Ectodermal cell (in vitro differentiated cells): ENCODE measurements around the gene CAST.

Experiments used
- H3K27ac ChIP-seq: 2 replicates; pipeline ENCODE4 v1.7.0; 2013; ENCODE audit warnings: mild to moderate bottlenecking, low read depth, low read length; ENCODE audit not compliant: insufficient read depth, poor library complexity, severe bottlenecking
- H3K27me3 ChIP-seq: 2 replicates; pipeline ENCODE4 v1.7.0; 2013; ENCODE audit warnings: mild to moderate bottlenecking, low read length; ENCODE audit not compliant: insufficient read depth, control insufficient read depth, poor library complexity, severe bottlenecking
- H3K36me3 ChIP-seq: one replicate; pipeline ENCODE4 v1.7.0; 2013; ENCODE audit warnings: low read length; ENCODE audit not compliant: control insufficient read depth, insufficient read depth
- H3K4me1 ChIP-seq: one replicate; pipeline ENCODE4 v1.7.0; 2013; ENCODE audit warnings: low read length; ENCODE audit not compliant: control insufficient read depth, insufficient read depth
- H3K4me3 ChIP-seq: 2 replicates; pipeline ENCODE4 v1.7.0; 2013; ENCODE audit warnings: low read depth, low read length, control low read depth; ENCODE audit not compliant: insufficient read depth
- H3K9me3 ChIP-seq: 2 replicates; pipeline ENCODE4 v1.7.0; 2013; ENCODE audit warnings: mild to moderate bottlenecking, low read length, moderate library complexity; ENCODE audit not compliant: control insufficient read depth
- WGBS, 2 experiments: methylation state at CpG; one replicate each; pipeline ENCODE4 v1.1.7; 2013; ENCODE audit warnings: missing lambda C conversion rate in 2 of 2; 5-methylcytosine and 5-hydroxymethylcytosine counted together

Gene CAST

DNA sequence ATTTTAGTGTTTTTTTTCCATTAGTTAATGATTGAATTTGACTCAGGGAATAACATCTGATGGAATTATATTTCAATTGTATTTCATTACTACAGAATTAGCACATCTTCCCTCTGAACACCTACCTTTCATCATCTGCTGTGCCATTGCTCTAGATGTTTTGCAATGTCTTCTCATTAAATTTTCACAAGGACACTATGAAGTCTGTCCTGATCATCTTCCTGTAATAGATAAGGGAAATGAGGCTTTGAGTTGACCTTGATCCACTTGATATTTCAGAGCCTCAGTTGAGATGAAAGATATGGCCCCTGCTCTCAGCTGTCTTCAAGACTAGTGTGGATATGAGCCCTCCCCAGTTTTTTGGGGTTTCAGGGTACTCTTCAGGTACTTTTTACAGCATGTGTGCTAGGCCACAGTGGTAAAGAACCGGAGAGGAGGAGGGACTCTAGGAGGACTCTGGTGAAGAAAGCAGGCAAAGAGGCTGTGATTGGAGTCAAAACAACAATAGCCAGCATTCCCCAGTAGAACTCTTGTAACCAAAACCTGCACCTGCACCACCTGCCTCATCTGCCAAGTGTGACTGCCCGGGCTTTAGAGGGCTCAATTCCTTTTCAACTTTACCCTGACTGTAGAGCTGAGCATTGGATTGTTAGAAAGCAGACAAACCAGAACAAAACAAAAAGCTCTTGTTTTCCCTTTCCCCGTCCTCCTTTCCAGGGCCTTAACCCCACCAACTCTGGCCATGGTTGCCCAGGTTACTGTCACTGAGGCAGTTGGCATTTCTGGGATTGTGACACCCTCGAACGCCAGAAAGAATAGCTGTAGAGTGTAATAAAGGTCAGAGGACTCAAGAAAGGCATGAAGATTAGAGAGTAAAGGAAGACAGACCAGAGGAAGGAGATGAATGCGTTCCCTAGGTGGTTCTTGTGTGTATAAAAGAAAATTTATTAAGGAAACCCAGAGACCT is 89.3 kb downstream of the CAST start:
- H3K9me3 ChIP-seq: no peaks in the 10 kb centered on the region
- WGBS, 2 experiments: 54 to 71% methylated on average over 6 of the region's 6 CpGs
- no peaks in the 10 kb centered on the region for H3K4me1 ChIP-seq
- no peak overlapping the region for H3K4me3 ChIP-seq
- peak overlapping the region; percentile 83 for H3K27ac ChIP-seq
- H3K36me3 ChIP-seq: no peaks in the 10 kb centered on the region
- H3K27me3 ChIP-seq: no peaks in the 10 kb centered on the region

DNA sequence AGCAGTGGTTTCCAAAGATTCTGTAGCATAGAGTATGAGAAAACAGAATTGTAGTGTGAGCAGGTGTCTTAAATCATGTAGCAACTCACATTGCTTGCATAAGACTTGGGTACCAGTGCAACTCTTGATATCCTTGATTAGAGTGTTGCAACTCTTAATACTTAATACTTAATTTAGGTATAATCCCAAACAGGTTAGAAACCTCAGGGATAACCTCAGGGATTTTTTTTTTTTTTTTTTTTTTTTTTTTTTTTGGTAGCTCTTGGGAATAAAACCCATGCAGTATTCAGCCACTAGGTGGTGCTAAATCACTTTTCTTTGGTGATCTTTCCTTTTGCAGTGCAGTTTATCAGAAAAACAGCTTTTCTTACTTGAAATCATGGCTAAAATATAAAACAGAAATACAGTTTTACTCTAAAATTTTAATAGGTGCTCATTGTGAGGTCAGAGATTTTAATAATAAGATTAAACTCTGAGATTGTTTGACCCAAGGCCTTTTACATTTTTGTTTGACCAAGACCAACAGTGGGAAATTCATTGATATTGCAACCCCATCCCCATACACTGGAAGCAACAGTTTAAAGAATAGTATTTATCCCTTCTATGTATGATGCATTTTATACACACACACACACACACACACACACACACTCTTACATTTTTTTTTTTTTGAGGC is 90.3 kb downstream of the CAST start:
- Histone ChIP-seq H3K27me3 (no peaks in the 10 kb centered on the region), H3K4me3 (no peak overlapping the region), H3K27ac (peak overlapping the region; percentile 83), H3K9me3 (no peaks in the 10 kb centered on the region), H3K4me1 (no peaks in the 10 kb centered on the region), H3K36me3 (no peaks in the 10 kb centered on the region)

DNA sequence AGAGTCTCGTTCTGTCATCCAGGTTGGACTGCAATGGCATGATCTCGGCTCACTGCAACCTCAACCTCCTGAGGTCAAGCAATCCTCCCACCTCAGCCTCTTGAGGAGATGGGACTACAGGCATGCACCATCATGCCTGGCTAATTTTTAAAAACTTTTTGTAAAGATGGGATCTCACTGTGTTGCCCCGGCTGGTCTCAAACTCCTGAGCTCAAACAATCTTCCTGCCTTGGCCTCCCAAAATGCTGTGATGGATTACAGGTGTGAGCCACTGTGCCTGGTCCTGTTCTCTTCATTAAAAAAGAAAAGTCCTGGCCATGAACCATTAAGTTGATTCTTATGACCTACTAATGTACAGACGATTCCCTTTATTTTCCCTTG is 90.8 kb downstream of the CAST start:
- H3K36me3 ChIP-seq: no peaks in the 10 kb centered on the region
- WGBS, 2 experiments: 92 to 95% methylated on average over 4 of the region's 4 CpGs
- no peaks in the 10 kb centered on the region for H3K4me1 ChIP-seq
- no peak overlapping the region for H3K4me3 ChIP-seq
- H3K9me3 ChIP-seq: no peaks in the 10 kb centered on the region
- H3K27ac ChIP-seq: no peak overlapping the region
- H3K27me3 ChIP-seq: no peaks in the 10 kb centered on the region

DNA sequence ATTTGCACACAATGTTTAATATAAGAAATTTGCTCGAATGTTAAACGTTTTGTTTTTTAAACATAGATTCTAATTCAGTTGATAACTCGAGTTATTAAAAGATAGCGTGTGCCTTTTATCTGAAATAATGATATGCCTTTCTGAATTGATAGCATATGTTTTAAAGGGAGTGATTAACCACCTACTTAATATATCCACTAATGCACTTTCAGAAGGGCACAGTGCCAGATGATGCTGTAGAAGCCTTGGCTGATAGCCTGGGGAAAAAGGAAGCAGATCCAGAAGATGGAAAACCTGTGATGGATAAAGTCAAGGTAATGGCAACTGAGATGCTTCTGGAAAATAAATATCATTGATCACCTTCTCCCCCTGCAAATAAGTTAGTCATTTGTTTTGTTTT is 91.7 kb downstream of the CAST start:
- 70 to 75% methylated on average over 4 of the region's 4 CpGs for WGBS, 2 experiments
- H3K27ac ChIP-seq: no peak overlapping the region
- no peaks in the 10 kb centered on the region for H3K9me3 ChIP-seq
- H3K27me3 ChIP-seq: no peaks in the 10 kb centered on the region
- no peaks in the 10 kb centered on the region for H3K36me3 ChIP-seq
- no peaks in the 10 kb centered on the region for H3K4me1 ChIP-seq
- H3K4me3 ChIP-seq: no peak overlapping the region

DNA sequence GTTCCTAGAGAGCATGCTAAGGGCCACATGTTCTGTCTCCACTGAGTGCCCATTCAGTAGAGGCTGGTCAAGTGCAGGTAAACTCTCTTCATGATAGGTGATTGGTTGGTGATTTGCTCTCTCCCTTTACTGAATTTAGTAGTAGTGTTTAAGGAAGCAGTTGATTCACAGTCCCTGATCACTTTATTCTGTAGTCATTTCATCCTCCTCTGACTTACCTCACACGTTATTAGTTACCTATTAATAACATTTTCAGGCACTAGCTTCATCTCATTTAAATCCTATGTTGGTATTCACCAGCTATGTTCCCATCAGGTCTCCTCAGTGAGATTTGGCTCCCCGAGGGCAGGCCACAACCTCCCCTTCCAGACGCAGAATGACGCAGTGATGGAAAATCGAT is 93.7 kb downstream of the CAST start:
- H3K27ac ChIP-seq: no peak overlapping the region
- no peaks in the 10 kb centered on the region for H3K4me1 ChIP-seq
- H3K36me3 ChIP-seq: no peaks in the 10 kb centered on the region
- 73 to 76% methylated on average over 5 of the region's 5 CpGs for WGBS, 2 experiments
- no peaks in the 10 kb centered on the region for H3K9me3 ChIP-seq
- H3K4me3 ChIP-seq: no peak overlapping the region
- no peaks in the 10 kb centered on the region for H3K27me3 ChIP-seq

DNA sequence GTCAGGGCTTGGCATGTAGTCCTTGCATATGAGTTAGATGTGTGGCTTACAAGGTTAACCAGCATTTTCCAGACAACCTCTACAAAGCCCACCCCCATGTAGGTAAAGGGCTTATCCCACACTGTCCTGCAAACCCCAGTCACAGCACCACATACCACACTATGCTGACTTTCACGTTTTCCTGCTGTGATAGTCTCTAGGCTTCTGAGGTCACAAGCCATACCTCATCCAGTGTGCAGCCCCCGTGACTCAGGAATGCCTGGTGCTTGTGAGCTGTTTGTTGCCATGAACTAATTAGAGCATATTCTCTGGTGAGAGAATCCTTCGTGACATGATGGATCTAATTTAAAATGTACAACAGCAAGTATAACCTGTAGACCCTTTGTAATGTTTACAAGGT is 94.8 kb downstream of the CAST start:
- 80 to 88% methylated on average over 3 of the region's 3 CpGs for WGBS, 2 experiments
- Histone ChIP-seq H3K4me3 (no peak overlapping the region), H3K9me3 (no peaks in the 10 kb centered on the region), H3K27ac (no peak overlapping the region), H3K36me3 (no peaks in the 10 kb centered on the region), H3K27me3 (no peaks in the 10 kb centered on the region), H3K4me1 (no peaks in the 10 kb centered on the region)

DNA sequence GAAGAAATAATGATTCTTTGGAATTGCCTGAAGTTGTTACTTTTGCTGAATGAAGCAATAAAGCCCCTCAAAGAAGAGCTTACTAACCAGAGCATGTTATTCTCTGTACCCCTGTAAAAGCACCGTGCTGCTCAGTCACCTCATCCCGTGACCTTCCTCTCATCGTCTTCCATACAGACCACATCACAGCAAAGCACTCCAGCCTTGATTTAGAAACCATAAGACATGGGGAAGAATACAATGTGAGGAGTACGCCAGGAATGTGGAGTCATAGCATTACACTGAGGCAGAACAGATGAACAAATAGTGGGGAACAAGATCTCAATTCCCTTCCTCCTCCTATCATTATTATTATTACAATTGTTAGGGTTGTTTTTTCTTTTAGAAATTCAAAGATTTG is 96.4 kb downstream of the CAST start:
- Histone ChIP-seq H3K9me3 (no peaks in the 10 kb centered on the region), H3K27me3 (no peaks in the 10 kb centered on the region), H3K4me1 (no peaks in the 10 kb centered on the region), H3K36me3 (no peaks in the 10 kb centered on the region), H3K27ac (no peak overlapping the region), H3K4me3 (no peak overlapping the region)
- WGBS, 2 experiments: 93 to 96% methylated on average over 4 of the region's 4 CpGs

DNA sequence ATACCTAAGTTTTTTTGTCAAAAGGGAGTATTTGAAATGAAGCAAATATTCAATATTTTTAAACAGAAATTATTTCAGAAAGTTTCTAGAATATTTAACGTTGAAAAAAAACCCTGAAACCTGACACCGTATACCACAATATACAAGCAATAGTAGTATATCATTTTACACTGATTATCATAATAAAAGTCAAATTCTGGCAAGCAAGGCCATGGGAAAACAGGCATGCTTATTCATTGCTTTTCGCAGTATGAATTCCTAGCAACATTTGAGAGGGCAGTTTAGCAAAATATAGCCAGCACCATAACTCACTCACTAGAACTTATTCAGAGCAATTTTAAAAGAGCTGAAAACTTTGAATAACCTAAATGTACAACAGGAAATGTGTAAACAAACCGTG is 99.4 kb downstream of the CAST start:
- Histone ChIP-seq H3K27me3 (no peaks in the 10 kb centered on the region), H3K9me3 (no peaks in the 10 kb centered on the region), H3K27ac (no peak overlapping the region), H3K36me3 (no peaks in the 10 kb centered on the region), H3K4me1 (no peaks in the 10 kb centered on the region), H3K4me3 (no peak overlapping the region)
- WGBS, 2 experiments: 92 to 99% methylated on average over 3 of the region's 4 CpGs

DNA sequence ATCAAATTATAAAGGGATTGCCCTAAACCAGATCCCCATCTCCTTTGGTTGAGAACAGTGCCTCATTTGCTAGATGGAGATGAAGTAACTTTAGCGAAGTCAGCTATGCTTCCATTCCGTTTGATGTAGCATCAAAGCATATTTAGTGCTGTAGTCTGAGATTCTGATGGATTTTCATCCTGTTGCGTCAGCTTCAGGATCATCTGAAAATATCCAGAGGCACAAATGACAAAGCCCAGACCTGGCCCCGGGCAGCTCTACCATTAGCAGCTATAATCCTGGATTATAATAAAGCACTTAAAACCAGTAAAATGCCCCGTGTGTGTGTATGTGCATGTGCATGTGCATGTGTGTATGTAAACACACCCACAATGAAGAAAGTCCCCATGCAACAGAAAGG is 100.8 kb downstream of the CAST start:
- no peak overlapping the region for H3K27ac ChIP-seq
- H3K4me3 ChIP-seq: no peak overlapping the region
- 91 to 93% methylated on average over 4 to 5 of the region's 5 CpGs for WGBS, 2 experiments
- no peaks in the 10 kb centered on the region for H3K27me3 ChIP-seq
- no peaks in the 10 kb centered on the region for H3K4me1 ChIP-seq
- H3K9me3 ChIP-seq: no peaks in the 10 kb centered on the region
- H3K36me3 ChIP-seq: peaks cover 3% of the 10 kb centered on the region

DNA sequence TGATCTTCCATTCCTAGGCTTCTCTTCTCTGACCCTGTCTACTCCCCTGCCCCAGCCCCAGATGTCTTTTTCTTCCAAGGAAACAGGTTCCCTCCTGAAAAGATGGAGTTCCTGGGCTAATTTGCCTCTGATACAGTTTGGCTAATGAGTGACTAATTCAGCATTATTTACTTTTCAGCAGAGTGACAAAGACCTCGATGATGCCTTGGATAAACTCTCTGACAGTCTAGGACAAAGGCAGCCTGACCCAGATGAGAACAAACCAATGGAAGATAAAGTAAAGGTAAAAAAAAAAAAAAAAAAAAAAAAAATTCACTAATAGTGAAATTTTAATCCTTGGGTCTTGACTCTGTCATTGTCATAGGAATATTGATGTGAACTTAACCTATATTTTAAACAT is 102.9 kb downstream of the CAST start:
- no peak overlapping the region for H3K4me3 ChIP-seq
- no peak overlapping the region for H3K27ac ChIP-seq
- H3K27me3 ChIP-seq: no peaks in the 10 kb centered on the region
- WGBS, 2 experiments: 85 to 100% methylated on average over 1 of the region's 1 CpG
- H3K36me3 ChIP-seq: peaks cover 6% of the 10 kb centered on the region
- no peaks in the 10 kb centered on the region for H3K9me3 ChIP-seq
- H3K4me1 ChIP-seq: no peaks in the 10 kb centered on the region
